GM12892 (cell line): ENCODE measurements around the gene SCUBE3.

ENCODE experiments used
- POLR2A ChIP-seq: IDR thresholded peaks from 2 replicates; pipeline ENCODE4 v1.6.1; 2011; ENCODE audit warnings: low read depth, low read length, control low read depth
- TAF1 ChIP-seq: IDR thresholded peaks from 2 replicates; pipeline ENCODE4 v1.6.1; 2011; ENCODE audit warnings: low read depth, mild to moderate bottlenecking, control low read depth, low read length, borderline replicate concordance

- no peak for TF ChIP-seq TAF1
- TF ChIP-seq POLR2A: no peak
Observed at GRCh38 chr6:35183281-35183680, 30.5 kb upstream of the SCUBE3 start.
